IPS-18a (cell line): ENCODE measurements around the gene ANGPT4.

Source experiments
- H3K27ac ChIP-seq: one replicate; pipeline ENCODE4 v1.5.1; 2013; ENCODE audit warnings: low read length
- H3K27me3 ChIP-seq: one replicate; pipeline ENCODE4 v1.6.1; 2013; ENCODE audit warnings: mild to moderate bottlenecking, low read length; ENCODE audit not compliant: control insufficient read depth, insufficient read depth
- H3K36me3 ChIP-seq: one replicate; pipeline ENCODE4 v1.6.1; 2013; ENCODE audit warnings: low read depth, low read length; ENCODE audit not compliant: control insufficient read depth
- H3K4me1 ChIP-seq: one replicate; pipeline ENCODE4 v1.6.1; 2013; ENCODE audit warnings: low read depth, low read length; ENCODE audit not compliant: control insufficient read depth
- H3K4me3 ChIP-seq: one replicate; pipeline ENCODE4 v1.5.1; 2013; ENCODE audit warnings: low read length
- H3K9ac ChIP-seq: one replicate; pipeline ENCODE4 v1.6.1; 2013; ENCODE audit warnings: mild to moderate bottlenecking, low read length, moderate library complexity
- H3K9me3 ChIP-seq: one replicate; pipeline ENCODE4 v1.6.1; 2013; ENCODE audit warnings: low read depth, low read length; ENCODE audit not compliant: control insufficient read depth

The ANGPT4 gene

GRCh38 chr20:916125-916799 lies at the start of gene ANGPT4:
Gene ANGPT4, minus strand, starts transcription at chr20:916334. Its CDS starts 120 bp downstream, at chr20:916214.
- H3K9ac ChIP-seq, result no peak within 1 kb of the TSS
- peaks cover 6% of the 10 kb centered on the region for H3K4me1 ChIP-seq
- no peaks in the 10 kb centered on the region for H3K36me3 ChIP-seq
- no peak within 1 kb of the TSS for H3K4me3 ChIP-seq
- no peak within 1 kb of the TSS for H3K27ac ChIP-seq
- no peaks in the 10 kb centered on the region for H3K27me3 ChIP-seq
- H3K9me3 ChIP-seq, result no peaks in the 10 kb centered on the region

DNA sequence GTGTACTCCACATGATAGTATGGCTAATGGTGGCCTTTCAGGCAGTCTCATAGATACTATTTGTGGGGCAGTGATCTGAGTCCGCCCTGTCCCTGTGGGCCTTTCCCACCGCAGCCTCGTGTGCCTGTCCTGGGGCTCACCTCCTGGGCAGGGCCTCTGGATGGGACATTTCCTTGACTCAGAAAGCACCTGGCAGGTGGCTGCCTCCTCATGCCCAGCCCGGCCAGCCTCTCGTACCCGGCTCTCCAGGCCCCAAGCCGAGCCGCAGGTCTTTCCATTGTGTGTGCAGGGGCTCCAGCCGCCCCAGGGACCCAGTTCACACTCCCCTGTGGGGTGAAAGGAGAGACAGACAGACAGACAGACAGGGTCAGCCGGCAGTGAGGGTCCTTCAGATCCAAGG lies 47.7 kb upstream of the ANGPT4 start:
- Histone ChIP-seq H3K4me1 (no peaks in the 10 kb centered on the region), H3K27ac (no peak overlapping the region)

GRCh38 chr20:962683-963082 lies 46.5 kb upstream of the ANGPT4 start:
- Histone ChIP-seq H3K27ac (no peak overlapping the region), H3K9me3 (no peaks in the 10 kb centered on the region), H3K27me3 (no peaks in the 10 kb centered on the region), H3K9ac (no peak overlapping the region), H3K4me3 (no peak overlapping the region), H3K4me1 (no peaks in the 10 kb centered on the region), H3K36me3 (no peaks in the 10 kb centered on the region)

More for the DNA sequence above, 47.7 kb upstream of the ANGPT4 start:
- Histone ChIP-seq H3K4me3 (no peak overlapping the region), H3K36me3 (no peaks in the 10 kb centered on the region), H3K27me3 (no peaks in the 10 kb centered on the region), H3K9ac (no peak overlapping the region), H3K9me3 (no peaks in the 10 kb centered on the region)

DNA sequence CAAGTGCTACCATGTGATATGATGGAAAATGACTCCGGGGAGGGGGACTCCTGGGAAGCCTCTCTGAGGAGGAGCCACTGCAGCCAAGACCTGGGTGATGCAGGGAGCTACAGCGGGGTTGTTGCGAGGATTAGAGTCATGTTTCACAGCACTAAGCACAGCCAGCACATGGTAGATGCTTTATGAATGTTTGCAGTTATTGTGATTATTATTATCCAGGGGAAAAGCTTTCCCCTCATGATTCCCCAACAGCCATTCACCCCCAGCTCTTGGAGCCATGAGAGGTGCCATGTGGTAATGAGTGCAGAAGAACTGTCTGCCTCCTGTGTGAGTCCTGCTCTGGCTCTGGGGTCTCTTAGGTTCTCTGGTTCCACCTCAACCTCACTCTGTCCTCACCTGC lies 46.1 kb upstream of the ANGPT4 start:
- Histone ChIP-seq H3K4me3 (no peak overlapping the region), H3K27ac (no peak overlapping the region), H3K9me3 (no peaks in the 10 kb centered on the region), H3K4me1 (no peaks in the 10 kb centered on the region), H3K27me3 (no peaks in the 10 kb centered on the region), H3K36me3 (no peaks in the 10 kb centered on the region), H3K9ac (no peak overlapping the region)

DNA sequence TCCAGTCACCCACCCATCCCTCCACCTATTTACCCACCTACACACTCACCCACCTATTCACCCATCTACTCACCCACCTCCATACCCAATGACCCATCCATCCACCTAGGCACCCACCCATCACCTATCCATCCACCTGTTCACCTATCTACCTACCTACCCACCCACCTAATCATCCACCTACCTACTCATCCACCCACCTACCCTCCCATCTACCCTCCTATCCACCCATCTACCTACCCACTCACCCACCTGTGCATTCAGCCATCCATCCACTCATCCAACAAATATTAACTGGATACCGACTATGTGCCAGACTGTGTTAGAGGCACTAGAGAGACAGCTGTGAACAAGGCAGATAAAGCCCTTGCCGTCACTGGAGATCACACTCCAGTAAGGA lies 45.6 kb upstream of the ANGPT4 start:
- H3K9ac ChIP-seq, result no peak overlapping the region
- H3K27ac ChIP-seq, result no peak overlapping the region
- no peaks in the 10 kb centered on the region for H3K27me3 ChIP-seq
- no peaks in the 10 kb centered on the region for H3K36me3 ChIP-seq
- H3K9me3 ChIP-seq, result no peaks in the 10 kb centered on the region
- no peak overlapping the region for H3K4me3 ChIP-seq
- no peaks in the 10 kb centered on the region for H3K4me1 ChIP-seq

- H3K9ac ChIP-seq, result no peak overlapping the region
- H3K27me3 ChIP-seq, result no peaks in the 10 kb centered on the region
- H3K27ac ChIP-seq, result no peak overlapping the region
- H3K9me3 ChIP-seq, result no peaks in the 10 kb centered on the region
- no peak overlapping the region for H3K4me3 ChIP-seq
- H3K36me3 ChIP-seq, result no peaks in the 10 kb centered on the region
- no peaks in the 10 kb centered on the region for H3K4me1 ChIP-seq
These were observed 44.0 kb upstream of the ANGPT4 start for GRCh38 chr20:959996-960615.

GRCh38 chr20:958936-959815 lies 43.0 kb upstream of the ANGPT4 start:
- Histone ChIP-seq H3K4me1 (no peaks in the 10 kb centered on the region), H3K9me3 (no peaks in the 10 kb centered on the region), H3K27me3 (no peaks in the 10 kb centered on the region), H3K36me3 (no peaks in the 10 kb centered on the region), H3K9ac (no peak overlapping the region), H3K4me3 (no peak overlapping the region), H3K27ac (no peak overlapping the region)

- Histone ChIP-seq H3K9ac (no peak overlapping the region), H3K27ac (no peak overlapping the region), H3K9me3 (no peaks in the 10 kb centered on the region), H3K4me3 (no peak overlapping the region), H3K36me3 (no peaks in the 10 kb centered on the region), H3K4me1 (no peaks in the 10 kb centered on the region), H3K27me3 (no peaks in the 10 kb centered on the region)
These were observed 41.4 kb upstream of the ANGPT4 start for GRCh38 chr20:957544-957943.

GRCh38 chr20:956330-956951 lies 40.3 kb upstream of the ANGPT4 start:
- Histone ChIP-seq H3K4me3 (no peak overlapping the region), H3K27me3 (no peaks in the 10 kb centered on the region), H3K27ac (no peak overlapping the region), H3K9me3 (no peaks in the 10 kb centered on the region), H3K4me1 (no peaks in the 10 kb centered on the region), H3K9ac (no peak overlapping the region), H3K36me3 (no peaks in the 10 kb centered on the region)

- no peak overlapping the region for H3K4me3 ChIP-seq
- no peak overlapping the region for H3K9ac ChIP-seq
- no peaks in the 10 kb centered on the region for H3K27me3 ChIP-seq
- H3K4me1 ChIP-seq, result no peaks in the 10 kb centered on the region
- no peaks in the 10 kb centered on the region for H3K9me3 ChIP-seq
- no peaks in the 10 kb centered on the region for H3K36me3 ChIP-seq
- H3K27ac ChIP-seq, result no peak overlapping the region
These were observed 39.5 kb upstream of the ANGPT4 start for GRCh38 chr20:955656-956055.

DNA sequence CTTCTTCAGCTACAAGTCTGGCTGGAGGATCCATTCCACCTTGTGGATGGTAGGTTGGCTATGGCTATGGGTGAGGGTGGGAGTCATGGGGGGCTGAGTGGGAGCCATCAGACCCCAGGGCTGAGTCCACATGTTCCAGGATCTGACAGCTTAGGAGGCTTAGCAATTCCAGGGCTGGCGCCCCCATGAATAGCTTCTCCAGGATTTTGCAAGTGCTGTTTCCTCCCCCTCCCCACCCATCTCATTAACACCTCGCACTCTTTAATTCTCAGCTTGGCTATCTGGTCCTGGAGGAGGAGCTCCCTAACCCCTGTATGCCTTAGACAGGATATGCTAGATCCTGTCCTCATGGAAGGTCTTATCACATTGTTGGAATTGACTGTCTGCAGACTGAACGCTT lies 39.0 kb upstream of the ANGPT4 start:
- Histone ChIP-seq H3K36me3 (no peaks in the 10 kb centered on the region), H3K4me1 (no peaks in the 10 kb centered on the region), H3K9ac (no peak overlapping the region), H3K27ac (no peak overlapping the region), H3K4me3 (no peak overlapping the region), H3K27me3 (no peaks in the 10 kb centered on the region), H3K9me3 (no peaks in the 10 kb centered on the region)
